PFSK-1 (cell line): ENCODE results near the gene RNFT2.

ENCODE experiments used
- FOXP2 ChIP-seq: optimal IDR thresholded peaks from 2 replicates; pipeline ENCODE3; 2011; ENCODE audit warnings: borderline replicate concordance, control low read depth, inconsistent platforms; ENCODE audit not compliant: insufficient read depth; ENCODE audit errors: extremely low read length, extremely low read depth
- POLR2AphosphoS5 ChIP-seq: IDR thresholded peaks from 2 replicates; pipeline ENCODE4 v1.6.1; 2012; ENCODE audit warnings: low read depth, mild to moderate bottlenecking, control low read depth, low read length, moderate library complexity
- REST ChIP-seq, 2 experiments: IDR thresholded peaks; 2 replicates each; pipeline versions ENCODE4 v1.6.1 to v1.8.0; 2011 to 2012; ENCODE audit warnings: low read depth in 2 of 2, low read length in 2 of 2, control low read depth in 1 of 2, inconsistent platforms in 1 of 2, mild to moderate bottlenecking in 1 of 2, moderate library complexity in 1 of 2; ENCODE audit not compliant: insufficient read depth in 1 of 2
- SIN3A ChIP-seq: IDR thresholded peaks from 2 replicates; pipeline ENCODE4 v1.6.1; 2012; ENCODE audit warnings: mild to moderate bottlenecking, low read length, moderate library complexity, borderline replicate concordance; ENCODE audit not compliant: insufficient read depth
- TAF1 ChIP-seq: IDR thresholded peaks from 2 replicates; pipeline ENCODE4 v1.6.1; 2012; ENCODE audit warnings: low read length, control low read depth, borderline replicate concordance; ENCODE audit not compliant: insufficient read depth

RNFT2 gene

GRCh38 chr12:116783525-116784237, 45.6 kb downstream of the RNFT2 start:
- no peak for TF ChIP-seq POLR2AphosphoS5
- no peak for TF ChIP-seq FOXP2
- no peak for TF ChIP-seq SIN3A
- no peak for TF ChIP-seq REST (IDR thresholded peaks at IDR 0.05; ENCODE audit: insufficient read depth in 1 of 2, low read depth in 2 of 2, low read length in 2 of 2)
- TF ChIP-seq TAF1 = no peak

- TF ChIP-seq REST (IDR thresholded peaks at IDR 0.05; ENCODE audit: insufficient read depth in 1 of 2, low read depth in 2 of 2, low read length in 2 of 2) = no peak
- TF ChIP-seq TAF1 = no peak
- no peak for TF ChIP-seq FOXP2
- no peak for TF ChIP-seq POLR2AphosphoS5
- no peak for TF ChIP-seq SIN3A
Observed at GRCh38 chr12:116784238-116784612, 46.1 kb downstream of the RNFT2 start.

- TF ChIP-seq FOXP2 (no peak), TAF1 (no peak), REST (IDR thresholded peaks at IDR 0.05; ENCODE audit: insufficient read depth in 1 of 2, low read depth in 2 of 2, low read length in 2 of 2) (no peak), POLR2AphosphoS5 (no peak), SIN3A (no peak)
Observed at GRCh38 chr12:116790066-116790465, 52.0 kb downstream of the RNFT2 start.

GRCh38 chr12:116792403-116792802, 54.3 kb downstream of the RNFT2 start:
- TF ChIP-seq REST (IDR thresholded peaks at IDR 0.05; ENCODE audit: insufficient read depth in 1 of 2, low read depth in 2 of 2, low read length in 2 of 2) (no peak), TAF1 (no peak), FOXP2 (no peak), POLR2AphosphoS5 (no peak), SIN3A (no peak)

GRCh38 chr12:116794725-116795124, 56.6 kb downstream of the RNFT2 start:
- TF ChIP-seq FOXP2 (no peak), TAF1 (no peak), POLR2AphosphoS5 (no peak), REST (IDR thresholded peaks at IDR 0.05; ENCODE audit: insufficient read depth in 1 of 2, low read depth in 2 of 2, low read length in 2 of 2) (no peak), SIN3A (no peak)
